NT2/D1 (cell line): Measurements from ENCODE around the gene BMP6.

Experiments
- YY1 ChIP-seq: IDR thresholded peaks from 2 replicates; pipeline ENCODE4 v1.6.1; 2011; ENCODE audit not compliant: insufficient read length, insufficient read depth
- ZNF274 ChIP-seq: IDR thresholded peaks from 2 replicates; pipeline ENCODE4 v1.6.1; 2011; ENCODE audit warnings: mild to moderate bottlenecking, low read depth, low read length

DNA sequence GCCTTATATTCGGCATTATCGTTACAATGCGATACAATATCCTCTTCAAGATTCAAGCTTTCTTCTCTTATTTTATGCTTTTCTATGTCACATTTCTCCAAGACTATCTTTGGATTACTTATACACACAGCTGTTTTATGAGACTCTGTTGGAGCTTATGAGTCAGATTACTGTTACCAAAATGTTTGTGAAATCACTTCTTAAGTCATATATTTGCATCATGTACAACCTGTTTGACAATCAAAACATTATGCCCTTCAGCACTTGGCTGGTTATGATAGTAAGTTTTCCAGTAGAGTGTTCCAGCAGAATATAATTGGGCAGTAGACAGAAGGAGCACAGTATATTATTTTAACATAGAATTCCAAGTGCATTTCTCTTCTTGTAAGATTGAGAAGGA, 35.2 kb downstream of the BMP6 start:
- no peak for TF ChIP-seq YY1
- TF ChIP-seq ZNF274: no peak
